GM18868 (cell line): ENCODE measurements around the gene NBPF11.
A peak's percentile ranks its signal among the peaks of the same experiment; 100 is the strongest.
"Not testable (repeated sequence)": the region's sequence is repeated elsewhere in the genome, so short reads cannot be mapped to it uniquely, and the experiment has no call there.

Source experiments
- ATAC-seq: cut with Tn5 transposase; IDR thresholded peaks from one replicate; pipeline ENCODE4 v1.9.1; 2021; ENCODE audit warnings: mild to moderate bottlenecking, moderate library complexity; ENCODE audit not compliant: unreplicated experiment

The NBPF11 gene

GRCh38 chr1:148150014-148150413, 2.1 kb downstream of the NBPF11 start:
- ATAC-seq = not testable (repeated sequence)

- ATAC-seq = not testable (repeated sequence)
Observed at GRCh38 chr1:148149050-148149815, 2.8 kb downstream of the NBPF11 start.

- not testable (repeated sequence) for ATAC-seq
Observed at GRCh38 chr1:148147052-148147838, 4.8 kb downstream of the NBPF11 start.

- not testable (repeated sequence) for ATAC-seq
Observed at GRCh38 chr1:148146191-148146997, 5.7 kb downstream of the NBPF11 start.

- not testable (repeated sequence) for ATAC-seq
Observed at GRCh38 chr1:148143223-148143622, 8.9 kb downstream of the NBPF11 start.

GRCh38 chr1:148141936-148142335, 10.1 kb downstream of the NBPF11 start:
- not testable (repeated sequence) for ATAC-seq

- not testable (repeated sequence) for ATAC-seq
Observed at GRCh38 chr1:148138606-148139005, 13.5 kb downstream of the NBPF11 start.

GRCh38 chr1:148122341-148122740, 29.7 kb downstream of the NBPF11 start:
- ATAC-seq = not testable (repeated sequence)

GRCh38 chr1:148120395-148120794, 31.7 kb downstream of the NBPF11 start:
- not testable (repeated sequence) for ATAC-seq

- not testable (repeated sequence) for ATAC-seq
Observed at GRCh38 chr1:148095732-148096131, 56.3 kb downstream of the NBPF11 start.

GRCh38 chr1:148086196-148086595, 65.9 kb downstream of the NBPF11 start:
- not testable (repeated sequence) for ATAC-seq

GRCh38 chr1:148081205-148081604, 70.9 kb downstream of the NBPF11 start:
- peak; percentile 67 for ATAC-seq

- peak; percentile 82 for ATAC-seq
Observed at GRCh38 chr1:148078632-148079519, 73.2 kb downstream of the NBPF11 start.

- ATAC-seq = not testable (repeated sequence)
Observed at GRCh38 chr1:148078090-148078489, 74.0 kb downstream of the NBPF11 start.

- not testable (repeated sequence) for ATAC-seq
Observed at GRCh38 chr1:148077458-148077857, 74.6 kb downstream of the NBPF11 start.

- ATAC-seq = not testable (repeated sequence)
Observed at GRCh38 chr1:148073392-148073791, 78.7 kb downstream of the NBPF11 start.

GRCh38 chr1:148068606-148069005, 83.5 kb downstream of the NBPF11 start:
- not testable (repeated sequence) for ATAC-seq

- ATAC-seq = not testable (repeated sequence)
Observed at GRCh38 chr1:148068201-148068600, 83.9 kb downstream of the NBPF11 start.

GRCh38 chr1:148060294-148060701, 91.8 kb downstream of the NBPF11 start:
- ATAC-seq = not testable (repeated sequence)

- not testable (repeated sequence) for ATAC-seq
Observed at GRCh38 chr1:148057384-148057783, 94.7 kb downstream of the NBPF11 start.
